HL-60 (cell line): ENCODE results near the gene TBC1D5.

ENCODE experiments used
- GABPA ChIP-seq: IDR thresholded peaks from 2 replicates; pipeline ENCODE4 v1.6.1; 2012; ENCODE audit warnings: low read depth
- POLR2AphosphoS5 ChIP-seq: IDR thresholded peaks from 2 replicates; pipeline ENCODE4 v1.6.1; 2012; ENCODE audit warnings: low read depth
- SPI1 ChIP-seq: IDR thresholded peaks from 2 replicates; pipeline ENCODE4 v1.6.1; 2012; ENCODE audit warnings: low read depth, mild to moderate bottlenecking, borderline replicate concordance
- TF ChIP-seq, protein P1 (sequence below): IDR thresholded peaks from one replicate; pipeline ENCODE4 v1.5.1; 2011; ENCODE audit warnings: low read length, control low read depth, inconsistent platforms; ENCODE audit not compliant: insufficient read depth

DNA sequence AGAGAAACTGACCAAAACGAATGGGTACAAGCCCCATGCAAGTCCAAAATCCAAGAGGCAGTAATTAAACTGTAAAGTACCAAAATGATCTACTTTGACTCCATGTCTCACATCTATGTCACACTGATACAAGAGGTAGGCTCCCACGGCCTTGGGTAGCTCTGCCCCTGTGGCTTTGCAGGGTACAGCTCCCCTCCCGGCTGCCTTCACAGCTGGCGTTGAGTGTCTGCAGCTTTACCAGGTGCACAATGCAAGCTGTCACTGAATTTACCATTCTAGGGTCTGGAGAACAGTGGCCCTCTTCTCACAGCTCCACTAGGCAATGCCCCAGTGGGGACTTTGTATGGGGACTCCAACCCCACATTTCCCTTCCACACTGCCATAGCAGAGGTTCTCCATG lies 308.6 kb downstream of the TBC1D5 start:
- TF ChIP-seq, protein P1, sequence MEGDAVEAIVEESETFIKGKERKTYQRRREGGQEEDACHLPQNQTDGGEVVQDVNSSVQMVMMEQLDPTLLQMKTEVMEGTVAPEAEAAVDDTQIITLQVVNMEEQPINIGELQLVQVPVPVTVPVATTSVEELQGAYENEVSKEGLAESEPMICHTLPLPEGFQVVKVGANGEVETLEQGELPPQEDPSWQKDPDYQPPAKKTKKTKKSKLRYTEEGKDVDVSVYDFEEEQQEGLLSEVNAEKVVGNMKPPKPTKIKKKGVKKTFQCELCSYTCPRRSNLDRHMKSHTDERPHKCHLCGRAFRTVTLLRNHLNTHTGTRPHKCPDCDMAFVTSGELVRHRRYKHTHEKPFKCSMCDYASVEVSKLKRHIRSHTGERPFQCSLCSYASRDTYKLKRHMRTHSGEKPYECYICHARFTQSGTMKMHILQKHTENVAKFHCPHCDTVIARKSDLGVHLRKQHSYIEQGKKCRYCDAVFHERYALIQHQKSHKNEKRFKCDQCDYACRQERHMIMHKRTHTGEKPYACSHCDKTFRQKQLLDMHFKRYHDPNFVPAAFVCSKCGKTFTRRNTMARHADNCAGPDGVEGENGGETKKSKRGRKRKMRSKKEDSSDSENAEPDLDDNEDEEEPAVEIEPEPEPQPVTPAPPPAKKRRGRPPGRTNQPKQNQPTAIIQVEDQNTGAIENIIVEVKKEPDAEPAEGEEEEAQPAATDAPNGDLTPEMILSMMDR, result no peak
- TF ChIP-seq POLR2AphosphoS5 (no peak), SPI1 (no peak), GABPA (no peak)
